Aorta (tissue), 5 donors: ENCODE measurements around the gene SAMD4B. TPM values are rescaled to one million over a fixed set of nuclear protein-coding genes. Genes with fewer than 3 reads are reported as not detected.

Source experiments
- ATAC-seq: fragments of 200-7000 bp; cut with Tn5 transposase; one replicate; pipeline ENCODE4 v1.9.1; 2022; ENCODE audit warnings: moderate library complexity; ENCODE audit not compliant: low FRiP score
- DNase-seq, 2 donors: peaks; one replicate each; pipeline ENCODE4 v3.0.0-alpha.2; 2020
- H3K27ac ChIP-seq, 2 donors: one replicate each; pipeline ENCODE4 v1.5.1; 2013; ENCODE audit warnings: low read length in 2 of 2, mild to moderate bottlenecking in 2 of 2, moderate library complexity in 2 of 2, control low read depth in 1 of 2, inconsistent platforms in 1 of 2, low read depth in 1 of 2
- H3K27me3 ChIP-seq, 2 donors: one replicate each; pipeline ENCODE4 v1.6.1; 2013; ENCODE audit warnings: control low read depth in 1 of 2, low read length in 1 of 2, mild to moderate bottlenecking in 1 of 2, moderate library complexity in 1 of 2; ENCODE audit not compliant: insufficient read depth in 2 of 2, control insufficient read depth in 1 of 2
- H3K36me3 ChIP-seq, 2 donors: one replicate each; pipeline ENCODE4 v1.6.1; 2013; ENCODE audit warnings: control low read depth in 1 of 2, low read length in 1 of 2, mild to moderate bottlenecking in 1 of 2; ENCODE audit not compliant: insufficient read depth in 2 of 2, control insufficient read depth in 1 of 2
- H3K4me1 ChIP-seq, 2 donors: one replicate each; pipeline ENCODE4 v1.6.1; 2013; ENCODE audit warnings: low read length in 2 of 2, control low read depth in 1 of 2, mild to moderate bottlenecking in 1 of 2, moderate library complexity in 1 of 2; ENCODE audit not compliant: insufficient read depth in 2 of 2, control insufficient read depth in 1 of 2
- H3K4me3 ChIP-seq, 2 donors: one replicate each; pipeline ENCODE4 v1.5.1; 2013; ENCODE audit warnings: low read length in 2 of 2, control low read depth in 1 of 2, mild to moderate bottlenecking in 1 of 2
- H3K9me3 ChIP-seq: one replicate; pipeline ENCODE4 v1.6.1; 2013; ENCODE audit warnings: mild to moderate bottlenecking, low read length; ENCODE audit not compliant: control insufficient read depth
- WGBS, 2 donors: extraction: QIAGEN DNeasy Blood & Tissue Kit; methylation state at CpG; one replicate each; pipeline ENCODE4 v1.1.7; 2013; 5-methylcytosine and 5-hydroxymethylcytosine counted together
- intact Hi-C, 2 donors: fragments of 100-400 bp; cut with DNase I; formaldehyde crosslinking; loops; one replicate each; pipeline versions ENCODE4 v1.14.2 to v1.15.0; 2022
- polyA plus RNA-seq, 2 donors: library from polyadenylated mRNA; stranded (reverse); fragments of 200-250 nt; gene quantifications; one replicate each; pipeline ENCODE4 v1.2.3, GENCODE V29; 2013
- total RNA-seq, 2 donors: library from RNA; stranded (reverse); fragmentation: NEBNext Ultra II Directional; extraction: Animal tissue kit (Norgen Biotek cat#: 25700); gene quantifications; one replicate each; pipeline ENCODE4 v1.2.1, GENCODE V29; 2021
- donor health status: healthy with polysubstance abuse.
- donor health status: Bipolar disorder and iron deficiency.
- donor health status: DM: no; HTN: no; CAD: no.
- donor health status: DM: no; HTN: no; CAD: no.
- donor health status: DM: yes; HTN: yes; CAD: no.

The SAMD4B gene
- total and polyA plus RNA-seq, 4 donors = 33.6 to 120 (median 105) TPM

GRCh38 chr19:39411081-39411831, 69.0 kb downstream of the SAMD4B start:
- Histone ChIP-seq H3K4me3 (peak overlapping the region in 1 of 2 donors; percentile 89), H3K36me3 (peaks cover 0 to 2% of the 10 kb centered on the region in 2 donors), H3K27me3 (peaks cover 0 to 2% of the 10 kb centered on the region in 2 donors), H3K27ac (peak overlapping the region; percentile 92 to 97), H3K4me1 (no peaks in the 10 kb centered on the region), H3K9me3 (no peaks in the 10 kb centered on the region)
- peak; percentile 74 to 90 for DNase-seq
- intact Hi-C loops = loop anchor here in 1 of 2 donors (2.0 kb wide), 1 partner anchor 14 kb away; no protein-coding TSS in a partner anchor
- 5 to 8% methylated on average over 9 of the region's 9 CpGs for WGBS, 2 donors
- ATAC-seq = no peak

GRCh38 chr19:39411832-39412099, 69.5 kb downstream of the SAMD4B start:
- peak; percentile 33 for ATAC-seq
- intact Hi-C loops = loop anchor here (1.0 to 2.0 kb wide), 4 partner anchors 14 to 33 kb away; partner anchors contain the start of gene SUPT5H (in 1 of the 2)
- no peaks in the 10 kb centered on the region for H3K9me3 ChIP-seq
- DNase-seq = peak; percentile 93 to 97
- H3K27ac ChIP-seq = peak overlapping the region in 1 of 2 donors; percentile 11
- no peak overlapping the region for H3K4me3 ChIP-seq
- H3K4me1 ChIP-seq = no peaks in the 10 kb centered on the region
- 0% methylated on average over 7 of the region's 7 CpGs for WGBS, 2 donors
- peaks cover 0 to under 1% of the 10 kb centered on the region in 2 donors for H3K27me3 ChIP-seq
- peaks cover 0 to 2% of the 10 kb centered on the region in 2 donors for H3K36me3 ChIP-seq

GRCh38 chr19:39412100-39412866, 70.1 kb downstream of the SAMD4B start, which contains the start of gene PLEKHG2:
PLEKHG2 (plus strand) TSS chr19:39412669; CDS start chr19:39414087, 1,418 bp downstream.
- DNase-seq = peak; percentile 98
- Histone ChIP-seq H3K4me1 (no peaks in the 10 kb centered on the region), H3K36me3 (peaks cover 0 to 2% of the 10 kb centered on the region in 2 donors), H3K27me3 (no peaks in the 10 kb centered on the region), H3K27ac (peak within 1 kb of the TSS; percentile 6 to 92), H3K4me3 (peak within 1 kb of the TSS; percentile 75 to 89), H3K9me3 (no peaks in the 10 kb centered on the region)
- peak; percentile 67 for ATAC-seq
- WGBS, 2 donors = 0% methylated on average over 52 to 60 of the region's 60 CpGs
- intact Hi-C loops = loop anchor here (1.0 to 2.0 kb wide), 3 partner anchors 15 to 33 kb away; partner anchors contain the start of gene SUPT5H (in 1 of the 2)

DNA sequence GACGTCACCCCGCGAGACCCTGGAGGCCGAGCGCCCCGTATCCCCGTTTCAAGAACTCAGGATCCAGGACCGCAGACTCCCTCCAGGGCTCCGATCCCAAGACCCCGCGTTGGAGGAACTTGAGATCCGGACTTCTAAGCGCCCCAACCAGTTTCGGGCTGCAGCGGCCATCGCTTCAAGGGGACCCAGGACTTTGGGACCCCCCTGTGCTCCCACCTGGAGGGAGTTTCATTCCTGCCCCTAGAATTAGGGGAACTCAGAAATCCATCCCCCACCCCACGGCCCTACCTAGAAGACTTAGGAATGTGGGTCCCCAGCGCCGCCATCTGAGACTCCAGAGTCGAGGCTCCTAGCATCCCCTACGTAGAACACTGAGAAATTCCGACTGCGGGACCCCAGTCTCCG, 70.6 kb downstream of the SAMD4B start:
- H3K27me3 ChIP-seq = no peaks in the 10 kb centered on the region
- intact Hi-C loops = loop anchor here (1.0 to 2.0 kb wide), 3 partner anchors 16 to 32 kb away; partner anchors contain the start of gene SUPT5H (in 1 of the 2)
- ATAC-seq (no peak), DNase-seq (no peak)
- H3K4me1 ChIP-seq = no peaks in the 10 kb centered on the region
- H3K4me3 ChIP-seq = peak overlapping the region; percentile 75 to 89
- 0% methylated on average over 24 of the region's 24 CpGs for WGBS, 2 donors
- peak overlapping the region; percentile 6 to 80 for H3K27ac ChIP-seq
- peaks cover 0 to 4% of the 10 kb centered on the region in 2 donors for H3K36me3 ChIP-seq
- no peaks in the 10 kb centered on the region for H3K9me3 ChIP-seq

GRCh38 chr19:39413272-39413910, 71.2 kb downstream of the SAMD4B start:
- no peaks in the 10 kb centered on the region for H3K9me3 ChIP-seq
- H3K4me3 ChIP-seq = peak overlapping the region; percentile 75 to 89
- H3K36me3 ChIP-seq = peaks cover 0 to 2% of the 10 kb centered on the region in 2 donors
- WGBS, 2 donors = 1 to 2% methylated on average over 30 to 54 of the region's 54 CpGs
- intact Hi-C loops = loop anchor here in 1 of 2 donors (2.0 kb wide), 1 partner anchor 31 kb away; the partner anchor contains the start of gene SUPT5H
- H3K27ac ChIP-seq = peak overlapping the region; percentile 6 to 80
- peak; percentile 88 to 93 for DNase-seq
- peak; percentile 2 for ATAC-seq
- no peaks in the 10 kb centered on the region for H3K4me1 ChIP-seq
- H3K27me3 ChIP-seq = no peaks in the 10 kb centered on the region

DNA sequence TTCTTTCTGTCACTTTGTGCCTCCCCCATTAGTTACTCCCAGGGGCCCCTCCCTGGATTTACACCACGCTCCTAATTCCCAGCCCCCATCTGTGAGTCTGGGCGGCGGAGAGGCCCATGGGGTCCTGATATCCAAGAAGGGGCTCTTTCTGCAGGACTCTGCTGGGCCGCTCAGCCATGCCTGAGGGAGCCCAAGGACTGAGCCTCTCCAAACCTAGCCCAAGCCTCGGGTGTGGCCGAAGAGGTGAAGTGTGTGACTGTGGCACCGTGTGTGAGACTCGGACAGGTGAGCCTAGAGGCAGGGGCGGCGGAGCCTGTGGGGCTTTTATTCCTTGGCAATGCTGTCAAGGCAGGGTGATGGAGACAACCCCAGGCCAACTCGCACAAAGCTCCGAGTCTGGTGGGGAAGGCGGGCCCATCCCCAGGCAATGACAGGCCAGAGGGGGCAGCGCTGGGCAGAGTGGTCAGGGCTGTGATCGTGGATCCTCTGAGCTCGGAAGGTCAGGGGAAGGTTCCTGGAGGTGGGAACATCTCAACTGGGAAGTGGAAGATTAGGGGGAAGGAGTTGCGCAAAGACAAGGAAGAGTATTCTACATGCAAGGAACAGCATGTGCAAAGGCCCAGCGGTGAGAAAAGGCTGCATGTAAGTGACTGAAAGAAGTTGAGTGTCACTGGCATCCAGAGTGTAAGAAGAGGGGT, 71.8 kb downstream of the SAMD4B start:
- WGBS, 2 donors = 9 to 13% methylated on average over 18 of the region's 18 CpGs
- intact Hi-C loops = loop anchor here (2.0 kb wide), 2 partner anchors 15 to 31 kb away; partner anchors contain the start of gene SUPT5H (in 1 of the 2)

GRCh38 chr19:39415111-39416046, 73.2 kb downstream of the SAMD4B start:
- DNase-seq = no peak
- Histone ChIP-seq H3K27ac (peak overlapping the region in 1 of 2 donors; percentile 20), H3K4me1 (no peaks in the 10 kb centered on the region), H3K36me3 (peaks cover under 1 to 3% of the 10 kb centered on the region in 2 donors), H3K27me3 (no peaks in the 10 kb centered on the region), H3K9me3 (no peaks in the 10 kb centered on the region), H3K4me3 (no peak overlapping the region)
- ATAC-seq = no peak
- intact Hi-C loops = loop anchor here in 1 of 2 donors (2.0 kb wide), 1 partner anchor 13 kb away; no protein-coding TSS in a partner anchor
- 15 to 21% methylated on average over 33 to 35 of the region's 35 CpGs for WGBS, 2 donors

More for the DNA sequence above, 71.8 kb downstream of the SAMD4B start:
- Histone ChIP-seq H3K27me3 (no peaks in the 10 kb centered on the region), H3K4me1 (no peaks in the 10 kb centered on the region), H3K36me3 (peaks cover 0 to 2% of the 10 kb centered on the region in 2 donors), H3K27ac (peak overlapping the region in 1 of 2 donors; percentile 77), H3K9me3 (no peaks in the 10 kb centered on the region), H3K4me3 (peak overlapping the region; percentile 75 to 89)
- peak; percentile 63 to 84 for DNase-seq
- ATAC-seq = no peak
